Measurements from ENCODE around the gene MRPL57.
"Not testable (repeated sequence)": the region's sequence is repeated elsewhere in the genome, so short reads cannot be mapped to it uniquely, and the experiment has no call there.

The MRPL57 gene

DNA sequence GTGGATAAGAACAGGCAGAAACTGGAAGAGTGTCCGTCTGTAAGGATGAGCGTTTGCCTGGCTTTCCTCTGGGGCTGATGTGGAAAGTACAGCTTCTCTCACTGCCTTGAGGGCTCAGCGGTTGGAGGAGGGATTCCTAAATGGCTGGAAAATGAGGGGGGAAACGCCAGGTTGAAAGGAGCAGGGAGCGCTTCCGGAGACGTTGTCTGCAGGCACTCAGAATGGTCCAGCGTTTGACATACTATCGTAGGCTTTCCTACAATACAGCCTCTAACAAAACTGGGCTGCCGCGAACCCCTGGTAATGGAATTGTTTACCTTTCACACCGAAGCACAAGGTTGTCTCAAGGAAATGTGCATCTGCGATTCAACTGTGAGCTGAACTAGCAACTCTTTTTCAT, 39.9 kb downstream of the MRPL57 start:
- TF ChIP-seq CTCF (conservative IDR thresholded peaks at IDR 0.05; ENCODE audit: low read depth) = no peak
- no peak overlapping the region for H3K27ac ChIP-seq
- no peak for DNase-seq (ENCODE audit: low spot score)
- CTCF ChIA-PET = no interaction called here
- POLR2A ChIA-PET (ENCODE audit: low non-redundant PET) = no interaction called here

DNA sequence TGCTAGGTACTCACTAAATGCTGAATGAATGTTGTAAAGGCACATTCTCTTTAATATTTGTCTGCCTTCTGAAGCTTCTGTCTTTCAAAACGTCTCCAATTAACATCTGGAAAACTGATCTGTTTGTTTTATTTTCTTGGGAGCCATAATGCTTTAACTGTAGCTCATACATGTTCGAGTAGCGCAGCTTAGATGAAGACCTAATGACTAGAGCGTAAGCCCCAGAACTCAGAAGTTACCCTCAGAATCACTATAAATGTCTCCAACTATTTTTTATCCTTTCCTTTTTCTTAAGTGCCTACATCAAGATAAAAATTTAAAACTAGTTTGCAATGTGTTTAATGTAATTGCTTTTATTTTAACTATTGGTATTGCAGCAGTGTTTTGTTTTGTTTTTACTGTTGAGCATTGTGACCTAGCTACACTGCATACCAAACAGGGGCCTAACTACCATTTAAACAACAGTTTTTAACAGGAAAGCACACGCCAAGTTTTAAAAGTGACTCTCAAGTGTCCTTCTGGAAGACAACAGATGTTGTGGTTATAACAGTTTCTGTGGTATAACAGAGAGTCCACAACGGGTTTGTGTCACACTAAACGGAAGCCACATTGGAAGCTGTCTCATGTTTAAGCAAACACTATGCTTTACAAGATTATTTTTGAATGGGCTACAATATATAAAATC, 42.0 kb downstream of the MRPL57 start:
- CTCF ChIA-PET = no interaction called here

DNA sequence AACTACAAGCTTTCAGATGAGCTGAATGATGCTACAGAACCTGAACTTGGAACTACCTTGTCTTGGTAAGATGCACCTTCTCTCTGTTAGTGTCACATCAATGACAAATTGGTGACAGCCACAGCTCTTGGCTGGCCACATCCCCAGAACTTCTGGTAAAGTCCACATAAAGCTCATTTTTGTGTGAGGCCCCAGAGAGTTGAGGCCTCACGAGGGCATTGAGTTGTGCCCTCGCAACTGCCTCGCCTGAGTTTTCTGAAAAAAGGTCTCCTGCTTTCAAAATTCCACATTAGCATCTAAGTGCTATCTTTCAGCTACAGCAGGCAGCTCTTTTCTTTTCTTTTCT, 42.6 kb downstream of the MRPL57 start:
- H3K27ac ChIP-seq = no peak overlapping the region
- CTCF ChIA-PET = no interaction called here
- no peak for DNase-seq (ENCODE audit: low spot score)
- POLR2A ChIA-PET (ENCODE audit: low non-redundant PET) = no interaction called here
- no peak for TF ChIP-seq CTCF (conservative IDR thresholded peaks at IDR 0.05; ENCODE audit: low read depth)

More for the DNA sequence above, 42.0 kb downstream of the MRPL57 start:
- POLR2A ChIA-PET (ENCODE audit: low non-redundant PET) = interaction anchor here (0.8 kb wide), 1 partner anchor 8 kb away, joined by 4 read pairs; no protein-coding TSS in a partner anchor
- no peak overlapping the region for H3K27ac ChIP-seq
- TF ChIP-seq CTCF (conservative IDR thresholded peaks at IDR 0.05; ENCODE audit: low read depth) = no peak
- no peak for DNase-seq (ENCODE audit: low spot score)

GRCh38 chr13:21219716-21220115, 43.3 kb downstream of the MRPL57 start:
- POLR2A ChIA-PET (ENCODE audit: low non-redundant PET); H3K27ac ChIP-seq; DNase-seq (ENCODE audit: low spot score): not testable (repeated sequence)
- CTCF ChIA-PET = interaction anchor here (0.6 kb wide), 1 partner anchor 265 kb away, joined by 3 read pairs; no protein-coding TSS in a partner anchor

DNA sequence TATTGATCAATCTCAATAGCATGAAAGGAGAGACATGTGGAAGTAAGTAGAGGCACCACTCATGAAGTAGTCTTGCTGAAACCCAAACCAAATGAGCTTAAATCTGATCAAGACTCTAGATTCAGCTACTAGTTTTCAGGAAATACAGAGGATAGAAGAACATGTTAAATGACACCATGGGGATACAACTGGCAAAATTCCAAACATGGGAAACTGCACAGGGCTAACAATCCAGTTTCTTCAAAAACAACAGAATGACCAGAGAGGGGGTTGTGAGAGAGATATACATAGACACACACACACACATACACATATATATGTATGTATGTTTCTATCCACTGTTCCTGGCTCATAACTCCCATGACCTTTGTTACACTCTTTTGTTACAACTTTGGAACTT, 44.8 kb downstream of the MRPL57 start:
- CTCF ChIA-PET = no interaction called here
- POLR2A ChIA-PET (ENCODE audit: low non-redundant PET) = no interaction called here
- DNase-seq (ENCODE audit: low spot score) = no peak
- no peak for TF ChIP-seq CTCF (conservative IDR thresholded peaks at IDR 0.05; ENCODE audit: low read depth)
- H3K27ac ChIP-seq = no peak overlapping the region

- no peak overlapping the region for H3K27ac ChIP-seq
- no peak for DNase-seq (ENCODE audit: low spot score)
- no peak for TF ChIP-seq CTCF (conservative IDR thresholded peaks at IDR 0.05; ENCODE audit: low read depth)
- ChIA-PET CTCF (no interaction called here), POLR2A (ENCODE audit: low non-redundant PET) (no interaction called here)
These were observed 48.6 kb downstream of the MRPL57 start for GRCh38 chr13:21225082-21225481.

- POLR2A ChIA-PET (ENCODE audit: low non-redundant PET) = no interaction called here
- CTCF ChIA-PET = no interaction called here
- DNase-seq (ENCODE audit: low spot score) = no peak
- TF ChIP-seq CTCF (conservative IDR thresholded peaks at IDR 0.05; ENCODE audit: low read depth) = no peak
- no peak overlapping the region for H3K27ac ChIP-seq
These were observed 49.6 kb downstream of the MRPL57 start for GRCh38 chr13:21225841-21226581.

Measured in RWPE1 (cell line).